Heart right ventricle (tissue), 16 donors: ENCODE data around the gene OR4D11. TPM values are rescaled to one million over a fixed set of nuclear protein-coding genes. Genes with fewer than 3 reads are reported as not detected.

Source experiments
- ATAC-seq, 8 donors: fragments of 200-7000 bp; cut with Tn5 transposase; one replicate each; pipeline ENCODE4 v1.9.1; 2020; ENCODE audit warnings: mild to moderate bottlenecking in 8 of 8, moderate library complexity in 8 of 8, moderate number of reproducible peaks in 1 of 8
- DNase-seq, 2 donors: peaks; one replicate each; pipeline ENCODE4 v3.0.0-alpha.2; 2020
- H3K27ac ChIP-seq, 10 donors: fragments of 200-600 bp; sonication (generic) in 2 of 10; one replicate each; pipeline versions ENCODE4 v1.5.0 to v1.8.0; 2020 to 2022; ENCODE audit warnings: mild to moderate bottlenecking in 3 of 10
- H3K27me3 ChIP-seq, 7 donors: fragments of 200-600 bp; one replicate each; pipeline ENCODE4 v1.8.0; 2021 to 2022; ENCODE audit warnings: mild to moderate bottlenecking in 2 of 7
- H3K36me3 ChIP-seq, 9 donors: fragments of 200-600 bp; sonication (generic) in 1 of 9; one replicate each; pipeline versions ENCODE4 v1.5.0 to v1.8.0; 2020 to 2022; ENCODE audit warnings: mild to moderate bottlenecking in 2 of 9
- H3K4me1 ChIP-seq, 9 donors: fragments of 200-600 bp; sonication (generic) in 1 of 9; one replicate each; pipeline versions ENCODE4 v1.5.0 to v1.8.0; 2020 to 2022; ENCODE audit warnings: mild to moderate bottlenecking in 4 of 9
- H3K4me3 ChIP-seq, 10 donors: fragments of 200-600 bp; sonication (generic) in 2 of 10; one replicate each; pipeline versions ENCODE4 v1.5.0 to v1.8.0; 2020 to 2022; ENCODE audit warnings: mild to moderate bottlenecking in 7 of 10, moderate library complexity in 2 of 10
- H3K9me3 ChIP-seq, 11 donors: fragments of 200-600 bp in 10 of 11; sonication (generic) in 2 of 11; one replicate each; pipeline versions ENCODE4 v1.5.0 to v1.8.0; 2013 to 2022; ENCODE audit warnings: mild to moderate bottlenecking in 2 of 11, control low read depth in 1 of 11, moderate library complexity in 1 of 11
- WGBS, 2 donors: extraction: QIAGEN DNeasy Blood & Tissue Kit; methylation state at CpG; one replicate each; pipeline ENCODE4 v1.1.7; 2013; ENCODE audit warnings: inconsistent platforms in 1 of 2; 5-methylcytosine and 5-hydroxymethylcytosine counted together
- intact Hi-C, 10 donors: fragments of 100-400 bp; cut with DNase I; formaldehyde crosslinking; loops; one replicate each; pipeline versions ENCODE4 v1.11.1 to v1.14.2; 2022
- polyA plus RNA-seq, 2 donors: library from polyadenylated mRNA; stranded (reverse); fragments of 200-250 nt; gene quantifications; one replicate each; pipeline ENCODE4 v1.2.3, GENCODE V29; 2013
- total RNA-seq, 10 donors: library from RNA; stranded (reverse); fragmentation: NEBNext Ultra II Directional in 3 of 10; extraction: Animal tissue kit (Norgen Biotek cat#: 25700) in 3 of 10; gene quantifications; one replicate each; pipeline versions ENCODE4 v1.2.1 to v1.2.4, GENCODE V29; 2021 to 2023
- TF ChIP-seq, protein P1 (sequence below), 9 donors: fragments of 200-600 bp; sonication (generic) in 2 of 9; IDR thresholded peaks; one replicate each; pipeline versions ENCODE4 v1.5.0 to v1.8.0; 2021 to 2022; ENCODE audit warnings: antibody characterized with exemption in 9 of 9, mild to moderate bottlenecking in 5 of 9, moderate library complexity in 1 of 9
- donor health status: Arrhythmogenic right ventricular cardiomyopathy.
- donor health status: ischemic (EF 13 %, LVEDD 7.1; RV severe dilation, severe dysfunction).
- donor health status: healthy with polysubstance abuse.
- donor health status: DM: no; HTN: yes; CAD: no.
- donor health status: DM: no; HTN: no; CAD: no.
- donor health status: ischemic (EF 25% LVEDD 6.9; RV normal size, moderate dysfunction).
- donor health status: ischemic (EF 25% LVEDD 5.7; RV mildly dilated, moderate dysfunction).
- donor health status: healthy.
- donor health status: DM: yes; HTN: yes; CAD: no.
- donor health status: Ischemic cardiomyopathy.
- donor health status: ischemic (EF 35%, LVEDD 5.7; RV mildly dilated, moderate dysfunction).
- donor health status: nonischemic (EF 11% LVEDD 7.7; RV severe dilation, severe dysfunction).
- donor health status: DM: yes; HTN: yes; CAD: no.
- donor health status: PGD.
- donor health status: ischemic (EF 29% LVEDD 5.4; RV normal size, mild dysfunction).
- donor health status: nonischemic (EF 23%, LVEDD 6.1; RV moderate dilation, normal function).

OR4D11 gene
- total and polyA plus RNA-seq, 12 donors: not detected

DNA sequence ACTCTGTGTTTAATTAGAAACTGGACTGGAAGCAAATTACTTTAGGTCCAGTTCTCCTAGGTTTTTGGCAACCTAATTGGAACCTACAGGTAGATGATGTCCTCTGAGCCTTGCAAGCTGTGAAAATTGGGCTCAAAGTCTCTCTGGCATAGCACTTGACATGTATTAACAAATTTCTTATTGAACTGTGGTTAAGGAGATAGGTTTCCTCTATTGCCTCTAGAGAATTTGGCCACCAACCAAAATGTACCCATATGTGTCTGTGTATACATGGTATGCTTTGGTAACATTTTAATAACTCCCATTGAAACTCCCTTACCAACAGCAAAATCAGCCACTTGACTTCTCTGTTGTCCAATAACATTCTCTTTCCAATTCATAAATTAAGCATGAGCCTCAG lies 30.4 kb upstream of the OR4D11 start, which contains the start of gene OR4D10:
OR4D10 (plus strand) TSS at position 301 of the 400 bp plus-strand sequence. CDS start 4,115 bp downstream, outside the sequence.
- TF ChIP-seq, protein P1, sequence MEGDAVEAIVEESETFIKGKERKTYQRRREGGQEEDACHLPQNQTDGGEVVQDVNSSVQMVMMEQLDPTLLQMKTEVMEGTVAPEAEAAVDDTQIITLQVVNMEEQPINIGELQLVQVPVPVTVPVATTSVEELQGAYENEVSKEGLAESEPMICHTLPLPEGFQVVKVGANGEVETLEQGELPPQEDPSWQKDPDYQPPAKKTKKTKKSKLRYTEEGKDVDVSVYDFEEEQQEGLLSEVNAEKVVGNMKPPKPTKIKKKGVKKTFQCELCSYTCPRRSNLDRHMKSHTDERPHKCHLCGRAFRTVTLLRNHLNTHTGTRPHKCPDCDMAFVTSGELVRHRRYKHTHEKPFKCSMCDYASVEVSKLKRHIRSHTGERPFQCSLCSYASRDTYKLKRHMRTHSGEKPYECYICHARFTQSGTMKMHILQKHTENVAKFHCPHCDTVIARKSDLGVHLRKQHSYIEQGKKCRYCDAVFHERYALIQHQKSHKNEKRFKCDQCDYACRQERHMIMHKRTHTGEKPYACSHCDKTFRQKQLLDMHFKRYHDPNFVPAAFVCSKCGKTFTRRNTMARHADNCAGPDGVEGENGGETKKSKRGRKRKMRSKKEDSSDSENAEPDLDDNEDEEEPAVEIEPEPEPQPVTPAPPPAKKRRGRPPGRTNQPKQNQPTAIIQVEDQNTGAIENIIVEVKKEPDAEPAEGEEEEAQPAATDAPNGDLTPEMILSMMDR (IDR thresholded peaks at IDR 0.05): no peak
- H3K27ac ChIP-seq: no peak within 1 kb of the TSS
- no peak within 1 kb of the TSS for H3K4me3 ChIP-seq
- H3K36me3 ChIP-seq: no peaks in the 10 kb centered on the region
- H3K27me3 ChIP-seq: peaks cover 0 to 5% (median 0%) of the 10 kb centered on the region in 7 donors
- DNase-seq (no peak), ATAC-seq (no peak)
- intact Hi-C loops: no loop called here
- H3K4me1 ChIP-seq: no peaks in the 10 kb centered on the region
- H3K9me3 ChIP-seq: no peaks in the 10 kb centered on the region

DNA sequence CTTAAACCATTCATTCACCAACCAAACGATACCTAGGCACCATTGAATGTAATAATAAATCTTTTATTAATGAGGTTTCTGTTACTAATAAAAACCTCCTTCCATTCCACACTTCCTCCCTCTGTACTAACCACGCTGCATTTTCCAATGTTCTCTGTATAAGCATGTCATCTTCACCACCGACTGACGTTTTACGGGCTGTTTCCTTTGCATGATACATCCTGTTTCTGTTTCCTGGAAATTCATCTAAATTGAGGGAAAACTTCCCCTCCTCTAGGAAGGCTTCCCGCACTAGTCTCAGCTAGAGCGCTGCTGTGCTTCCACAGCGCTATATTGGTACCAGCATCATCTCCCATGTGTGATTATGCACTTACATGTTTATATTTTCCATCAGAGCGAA lies 28.2 kb upstream of the OR4D11 start:
- DNase-seq (no peak), ATAC-seq (no peak)
- Histone ChIP-seq H3K4me3 (no peak overlapping the region), H3K9me3 (no peaks in the 10 kb centered on the region), H3K27me3 (no peaks in the 10 kb centered on the region), H3K4me1 (no peaks in the 10 kb centered on the region), H3K36me3 (no peaks in the 10 kb centered on the region), H3K27ac (no peak overlapping the region)
- WGBS, 2 donors: 55 to 58% methylated on average over 9 of the region's 9 CpGs
- intact Hi-C loops: no loop called here
- TF ChIP-seq, protein P1 (IDR thresholded peaks at IDR 0.05): no peak

DNA sequence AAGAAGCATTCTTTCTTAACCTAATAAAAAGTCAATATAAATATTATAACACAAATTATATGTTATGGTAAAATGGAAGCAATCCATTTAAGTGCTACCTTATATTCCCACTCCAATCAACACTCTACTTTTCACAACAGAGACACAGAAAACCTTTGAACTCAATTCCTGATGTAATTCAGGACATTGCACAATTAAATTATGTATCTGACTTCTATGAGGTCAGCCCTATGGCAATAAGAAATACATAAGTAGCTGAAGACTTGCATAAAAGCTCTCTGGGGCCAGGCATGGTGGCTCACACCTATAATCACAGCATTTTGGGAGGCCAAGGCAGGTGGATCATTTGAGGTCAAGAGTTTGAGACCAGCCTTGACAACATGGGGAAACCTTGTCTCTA lies 23.5 kb upstream of the OR4D11 start:
- no peak for ATAC-seq
- H3K4me1 ChIP-seq: no peaks in the 10 kb centered on the region
- no peaks in the 10 kb centered on the region for H3K27me3 ChIP-seq
- no peaks in the 10 kb centered on the region for H3K36me3 ChIP-seq
- TF ChIP-seq, protein P1 (IDR thresholded peaks at IDR 0.05): no peak
- H3K27ac ChIP-seq: no peak overlapping the region
- DNase-seq: no peak
- intact Hi-C loops: no loop called here
- no peaks in the 10 kb centered on the region for H3K9me3 ChIP-seq
- H3K4me3 ChIP-seq: no peak overlapping the region

DNA sequence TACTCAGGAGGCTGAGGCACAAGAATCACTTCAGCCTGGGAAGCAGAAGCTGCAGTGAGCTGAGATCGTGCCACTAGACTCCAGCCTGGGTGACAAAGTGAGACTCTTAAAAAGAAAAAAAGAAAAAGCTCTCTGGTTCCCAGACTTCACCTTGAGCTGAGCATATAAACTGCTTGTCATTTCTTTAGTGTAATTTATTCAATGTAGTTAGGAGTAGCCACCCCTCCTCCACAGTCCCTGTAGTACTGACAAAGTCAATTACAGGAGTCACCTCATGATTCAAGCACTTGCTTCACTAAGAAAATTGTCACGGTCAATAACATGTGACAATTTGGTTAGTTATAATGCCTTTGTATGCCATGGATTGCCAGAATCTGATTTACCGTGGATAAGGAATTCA lies 23.0 kb upstream of the OR4D11 start:
- Histone ChIP-seq H3K4me1 (no peaks in the 10 kb centered on the region), H3K4me3 (no peak overlapping the region), H3K27me3 (no peaks in the 10 kb centered on the region), H3K36me3 (no peaks in the 10 kb centered on the region), H3K9me3 (no peaks in the 10 kb centered on the region), H3K27ac (no peak overlapping the region)
- no peak for ATAC-seq
- TF ChIP-seq, protein P1 (IDR thresholded peaks at IDR 0.05): no peak
- 83% methylated on average over 3 of the region's 3 CpGs for WGBS, 2 donors
- intact Hi-C loops: no loop called here
- no peak for DNase-seq

DNA sequence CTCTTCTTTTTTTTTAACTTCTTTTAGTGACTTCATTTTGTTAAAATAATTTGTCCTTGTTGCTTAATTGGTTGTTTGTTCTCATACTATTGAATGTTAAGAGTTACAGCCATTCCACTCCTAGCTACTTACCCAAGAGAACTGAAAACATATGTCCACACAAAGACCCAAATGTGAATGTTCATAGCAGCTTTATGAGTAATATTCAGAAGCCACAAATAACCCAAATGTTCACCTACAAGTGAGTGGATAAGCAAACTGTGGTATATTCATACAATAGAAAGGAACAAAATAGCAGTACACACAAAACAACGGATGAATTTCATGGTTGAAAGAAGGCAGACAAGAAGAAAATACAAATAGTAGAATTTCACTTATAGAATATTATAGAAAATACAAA lies 1.4 kb upstream of the OR4D11 start:
- H3K9me3 ChIP-seq: no peaks in the 10 kb centered on the region
- TF ChIP-seq, protein P1 (IDR thresholded peaks at IDR 0.05): no peak
- no peaks in the 10 kb centered on the region for H3K4me1 ChIP-seq
- no peak overlapping the region for H3K4me3 ChIP-seq
- intact Hi-C loops: no loop called here
- H3K36me3 ChIP-seq: no peaks in the 10 kb centered on the region
- H3K27me3 ChIP-seq: no peaks in the 10 kb centered on the region
- ATAC-seq (no peak), DNase-seq (no peak)
- H3K27ac ChIP-seq: no peak overlapping the region
- WGBS, 2 donors: 43 to 91% methylated on average over 1 of the region's 1 CpG
